LNCAP (cell line): Measurements from ENCODE around the gene ADORA2B.

Source experiments
- CTCF ChIP-seq: fragments of 450-650 bp; IDR thresholded peaks from 2 replicates; pipeline ENCODE4 v1.5.1; 2017; ENCODE audit warnings: mild to moderate bottlenecking

Gene ADORA2B

GRCh38 chr17:15981646-15982580 lies 37.0 kb downstream of the ADORA2B start:
- no peak for TF ChIP-seq CTCF

- TF ChIP-seq CTCF: no peak
Measured at GRCh38 chr17:15996322-15996721, 51.4 kb downstream of the ADORA2B start.

DNA sequence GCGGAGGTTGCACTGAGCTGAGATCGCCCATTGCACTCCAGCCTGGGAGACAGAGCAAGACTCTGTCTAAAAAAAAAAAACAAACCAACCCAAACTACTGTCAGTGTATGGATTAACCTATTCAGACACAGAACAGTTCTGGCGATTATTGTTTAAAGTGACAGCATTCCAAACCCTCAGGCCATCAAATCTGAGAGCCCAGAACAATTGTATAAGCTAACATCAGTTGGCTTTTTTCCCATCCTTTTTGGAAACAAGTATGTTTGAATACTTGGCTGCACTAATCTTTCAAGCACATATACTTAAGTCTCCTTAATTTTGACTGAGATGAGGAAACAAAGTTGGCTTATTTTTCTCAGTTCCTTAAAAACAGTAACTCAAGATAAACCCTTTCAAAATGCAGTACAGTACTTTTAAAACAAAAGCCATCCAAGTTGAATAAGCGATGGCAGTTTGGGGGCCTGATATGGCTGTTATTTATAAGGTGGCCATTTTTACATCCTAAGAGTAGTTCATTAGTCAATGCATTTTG lies 53.2 kb downstream of the ADORA2B start:
- TF ChIP-seq CTCF: no peak

DNA sequence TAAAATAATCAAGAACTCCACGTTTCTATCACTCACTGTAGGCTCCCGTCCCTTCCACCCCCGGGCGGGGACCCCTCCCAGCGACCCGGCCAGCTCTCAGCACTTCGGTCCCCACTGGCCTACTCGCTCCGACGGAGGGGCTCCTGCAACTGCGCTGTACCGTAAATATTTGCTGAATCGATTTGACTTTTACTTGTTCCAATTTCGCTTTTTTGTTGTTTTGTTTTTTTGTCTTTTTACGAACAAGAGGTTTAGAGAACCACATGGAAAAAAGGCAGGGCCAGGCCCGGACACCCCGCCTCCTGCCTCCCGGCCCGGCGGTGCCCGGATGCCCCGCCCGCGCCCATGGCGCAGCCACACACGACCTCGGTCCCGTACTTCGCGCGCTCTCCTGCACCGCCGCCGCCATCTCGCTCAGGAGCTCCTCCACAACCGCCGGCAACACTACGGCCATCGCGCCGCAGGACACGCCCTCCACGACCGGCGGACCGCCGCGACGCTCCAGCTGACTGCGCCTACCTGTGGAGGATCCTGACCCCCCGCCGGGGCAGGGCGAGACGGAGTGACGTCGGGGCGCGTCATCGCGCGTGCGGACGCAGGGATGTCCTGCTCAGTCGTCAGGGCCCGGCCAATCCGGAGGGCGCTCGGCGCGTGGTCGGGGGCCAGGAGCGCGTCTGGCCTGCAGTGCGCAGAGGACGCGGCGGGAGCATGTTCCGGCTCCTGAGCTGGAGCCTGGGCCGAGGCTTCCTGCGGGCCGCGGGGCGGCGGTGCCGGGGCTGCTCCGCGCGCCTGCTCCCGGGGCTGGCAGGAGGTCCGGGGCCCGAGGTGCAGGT lies 54.4 kb downstream of the ADORA2B start, which contains the start of the genes TTC19 and ZSWIM7:
Gene TTC19, plus strand, starts transcription at position 684 of the 833 bp plus-strand sequence. Its CDS starts 25 bp downstream, at position 709.
Gene ZSWIM7, minus strand, starts transcription at position 564 of the 833 bp plus-strand sequence. Its CDS starts 110 bp downstream, at position 454.
- TF ChIP-seq CTCF: no peak

GRCh38 chr17:15999974-16000827 lies 55.3 kb downstream of the ADORA2B start:
- no peak for TF ChIP-seq CTCF

- TF ChIP-seq CTCF: no peak
Measured at GRCh38 chr17:16001226-16001897, 56.4 kb downstream of the ADORA2B start.
